ENCODE results near the gene HMCN2. TPM values are rescaled to one million over a fixed set of nuclear protein-coding genes. Genes with fewer than 3 reads are reported as not detected.

HMCN2 gene
- total RNA-seq, 1 experiment from 2014 or later = 5.6 TPM

DNA sequence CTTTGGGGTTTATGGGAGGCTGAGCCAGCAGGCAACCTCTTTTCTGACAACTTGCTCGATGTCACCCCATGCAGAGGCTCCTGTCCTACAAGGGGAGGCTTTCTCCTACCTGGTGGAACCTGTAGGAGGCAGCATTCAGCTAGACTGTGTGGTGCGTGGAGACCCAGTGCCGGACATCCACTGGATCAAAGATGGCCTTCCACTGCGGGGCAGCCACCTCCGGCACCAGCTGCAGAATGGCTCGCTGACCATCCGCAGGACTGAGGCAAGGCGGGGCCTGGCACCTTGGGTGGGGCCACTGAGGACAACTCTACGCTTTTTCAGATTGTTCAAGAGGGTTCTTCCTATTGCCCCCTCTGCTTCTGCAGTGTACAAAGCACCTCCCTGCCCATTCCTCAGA is 143.1 kb downstream of the HMCN2 start:
- ATAC-seq = no peak
- ChIA-PET POLR2A (no interaction called here), CTCF (interaction anchor here (0.8 to 1.3 kb wide), 2 partner anchors 25 to 54 kb away, joined by 3 read pairs; no protein-coding TSS in a partner anchor)
- TF ChIP-seq, protein P1, sequence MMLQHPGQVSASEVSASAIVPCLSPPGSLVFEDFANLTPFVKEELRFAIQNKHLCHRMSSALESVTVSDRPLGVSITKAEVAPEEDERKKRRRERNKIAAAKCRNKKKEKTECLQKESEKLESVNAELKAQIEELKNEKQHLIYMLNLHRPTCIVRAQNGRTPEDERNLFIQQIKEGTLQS (CRISPR knock-in tag; conservative IDR thresholded peaks at IDR 0.05) = no peak
- no peak for TF ChIP-seq ESRRA (CRISPR knock-in tag; IDR thresholded peaks at IDR 0.05; ENCODE audit: borderline replicate concordance)
- no peak for TF ChIP-seq CREB1 (CRISPR knock-in tag; IDR thresholded peaks at IDR 0.05)
- TF ChIP-seq E2F5 (CRISPR knock-in tag; IDR thresholded peaks at IDR 0.05) = no peak
- no peak for TF ChIP-seq GABPB1 (CRISPR knock-in tag; IDR thresholded peaks at IDR 0.05)
- TF ChIP-seq ZNF281 (CRISPR knock-in tag; IDR thresholded peaks at IDR 0.05) = no peak
- no peak for TF ChIP-seq JUN (CRISPR knock-in tag; IDR thresholded peaks at IDR 0.05)
- TF ChIP-seq ELF4 (CRISPR knock-in tag; IDR thresholded peaks at IDR 0.05; ENCODE audit: low read depth) = no peak
- TF ChIP-seq HMGA2 (CRISPR knock-in tag; IDR thresholded peaks at IDR 0.05) = no peak
- H3K27me3 Mint-ChIP-seq (ENCODE audit: low read depth) = no peaks in the 10 kb centered on the region
- 0 out of 2 replicates have a peak, but pooled peaks cover 3% of the 10 kb centered on the region for H3K9me3 Mint-ChIP-seq
- no peak for DNase-seq (ENCODE audit: low spot score)
- no peak overlapping the region for H3K4me3 Mint-ChIP-seq
- H3K36me3 Mint-ChIP-seq = no peaks in the 10 kb centered on the region
- no peaks in the 10 kb centered on the region for H3K4me1 Mint-ChIP-seq
- no peak overlapping the region for H3K27ac Mint-ChIP-seq

DNA sequence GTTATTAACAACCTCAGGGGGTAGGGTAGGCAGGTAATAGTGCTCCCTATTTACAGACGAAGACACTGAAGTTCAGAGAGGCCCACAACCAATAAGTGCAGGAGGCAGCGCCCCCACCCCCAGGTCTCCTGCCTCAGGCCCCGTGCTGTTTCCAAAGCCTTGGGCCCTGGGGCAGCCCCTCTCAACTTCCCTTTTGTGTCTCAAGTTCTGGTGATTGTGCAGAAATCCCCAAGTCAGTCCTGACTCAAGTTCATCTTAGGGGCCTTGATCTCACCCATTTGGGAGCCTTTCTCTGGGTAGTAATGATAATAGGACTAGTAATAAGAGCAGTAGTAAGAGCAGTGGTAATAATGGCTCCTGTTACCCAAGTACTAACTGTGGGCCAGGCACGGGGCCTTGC is 143.7 kb downstream of the HMCN2 start:
- H3K27ac Mint-ChIP-seq = no peak overlapping the region
- no peaks in the 10 kb centered on the region for H3K27me3 Mint-ChIP-seq (ENCODE audit: low read depth)

GRCh38 chr9:130410443-130410842 is 144.9 kb downstream of the HMCN2 start:
- Mint-ChIP-seq H3K9me3 (0 out of 2 replicates have a peak, but pooled peaks cover 3% of the 10 kb centered on the region), H3K4me3 (no peak overlapping the region), H3K4me1 (no peaks in the 10 kb centered on the region), H3K27me3 (ENCODE audit: low read depth) (no peaks in the 10 kb centered on the region), H3K36me3 (no peaks in the 10 kb centered on the region), H3K27ac (no peak overlapping the region)
- CTCF ChIA-PET = no interaction called here
- POLR2A ChIA-PET = no interaction called here
- ATAC-seq (no peak), DNase-seq (ENCODE audit: low spot score) (no peak)
- TF ChIP-seq, protein P2, sequence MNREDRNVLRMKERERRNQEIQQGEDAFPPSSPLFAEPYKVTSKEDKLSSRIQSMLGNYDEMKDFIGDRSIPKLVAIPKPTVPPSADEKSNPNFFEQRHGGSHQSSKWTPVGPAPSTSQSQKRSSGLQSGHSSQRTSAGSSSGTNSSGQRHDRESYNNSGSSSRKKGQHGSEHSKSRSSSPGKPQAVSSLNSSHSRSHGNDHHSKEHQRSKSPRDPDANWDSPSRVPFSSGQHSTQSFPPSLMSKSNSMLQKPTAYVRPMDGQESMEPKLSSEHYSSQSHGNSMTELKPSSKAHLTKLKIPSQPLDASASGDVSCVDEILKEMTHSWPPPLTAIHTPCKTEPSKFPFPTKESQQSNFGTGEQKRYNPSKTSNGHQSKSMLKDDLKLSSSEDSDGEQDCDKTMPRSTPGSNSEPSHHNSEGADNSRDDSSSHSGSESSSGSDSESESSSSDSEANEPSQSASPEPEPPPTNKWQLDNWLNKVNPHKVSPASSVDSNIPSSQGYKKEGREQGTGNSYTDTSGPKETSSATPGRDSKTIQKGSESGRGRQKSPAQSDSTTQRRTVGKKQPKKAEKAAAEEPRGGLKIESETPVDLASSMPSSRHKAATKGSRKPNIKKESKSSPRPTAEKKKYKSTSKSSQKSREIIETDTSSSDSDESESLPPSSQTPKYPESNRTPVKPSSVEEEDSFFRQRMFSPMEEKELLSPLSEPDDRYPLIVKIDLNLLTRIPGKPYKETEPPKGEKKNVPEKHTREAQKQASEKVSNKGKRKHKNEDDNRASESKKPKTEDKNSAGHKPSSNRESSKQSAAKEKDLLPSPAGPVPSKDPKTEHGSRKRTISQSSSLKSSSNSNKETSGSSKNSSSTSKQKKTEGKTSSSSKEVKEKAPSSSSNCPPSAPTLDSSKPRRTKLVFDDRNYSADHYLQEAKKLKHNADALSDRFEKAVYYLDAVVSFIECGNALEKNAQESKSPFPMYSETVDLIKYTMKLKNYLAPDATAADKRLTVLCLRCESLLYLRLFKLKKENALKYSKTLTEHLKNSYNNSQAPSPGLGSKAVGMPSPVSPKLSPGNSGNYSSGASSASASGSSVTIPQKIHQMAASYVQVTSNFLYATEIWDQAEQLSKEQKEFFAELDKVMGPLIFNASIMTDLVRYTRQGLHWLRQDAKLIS (CRISPR knock-in tag; IDR thresholded peaks at IDR 0.05; ENCODE audit: borderline replicate concordance) = no peak

More for the DNA sequence above, 143.7 kb downstream of the HMCN2 start:
- Mint-ChIP-seq H3K36me3 (no peaks in the 10 kb centered on the region), H3K4me1 (no peaks in the 10 kb centered on the region), H3K9me3 (0 out of 2 replicates have a peak, but pooled peaks cover 3% of the 10 kb centered on the region), H3K4me3 (no peak overlapping the region)
- DNase-seq (ENCODE audit: low spot score) (no peak), ATAC-seq (no peak)
- CTCF ChIA-PET = interaction anchor here (0.8 to 1.3 kb wide), 2 partner anchors 24 to 54 kb away, joined by 3 read pairs; no protein-coding TSS in a partner anchor
- TF ChIP-seq SOX15 (CRISPR knock-in tag; IDR thresholded peaks at IDR 0.05) (no peak), NR2C2 (CRISPR knock-in tag; IDR thresholded peaks at IDR 0.05) (no peak)
- POLR2A ChIA-PET = no interaction called here

DNA sequence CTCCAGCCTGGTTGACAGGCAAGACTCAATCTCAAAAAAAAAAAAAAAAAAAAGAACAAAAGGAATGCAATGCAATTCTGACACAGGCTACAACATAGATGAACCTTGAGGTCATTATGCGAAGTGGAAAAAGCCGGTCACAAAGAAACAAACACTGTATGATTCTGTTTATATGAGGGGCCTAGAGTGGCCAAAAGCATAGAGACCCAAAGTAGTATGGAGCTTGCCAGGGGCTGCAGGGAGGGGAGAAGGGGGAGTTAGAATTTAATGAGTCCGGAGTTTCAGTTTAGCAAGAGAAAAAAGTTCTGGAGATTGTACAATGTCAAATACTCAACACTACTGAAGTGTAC is 146.0 kb downstream of the HMCN2 start:
- DNase-seq (ENCODE audit: low spot score) (no peak), ATAC-seq (no peak)
- no peak overlapping the region for H3K4me3 Mint-ChIP-seq
- H3K27me3 Mint-ChIP-seq (ENCODE audit: low read depth) = no peaks in the 10 kb centered on the region
- CTCF ChIA-PET = no interaction called here
- H3K27ac Mint-ChIP-seq = no peak overlapping the region; the same call in 1 of the 2 replicates
- POLR2A ChIA-PET = no interaction called here
- no peaks in the 10 kb centered on the region for H3K4me1 Mint-ChIP-seq
- 0 out of 2 replicates have a peak, but pooled peaks cover 3% of the 10 kb centered on the region for H3K9me3 Mint-ChIP-seq
- H3K36me3 Mint-ChIP-seq = no peaks in the 10 kb centered on the region
- TF ChIP-seq MAX (CRISPR knock-in tag; IDR thresholded peaks at IDR 0.05) = no peak
- TF ChIP-seq, protein P3, sequence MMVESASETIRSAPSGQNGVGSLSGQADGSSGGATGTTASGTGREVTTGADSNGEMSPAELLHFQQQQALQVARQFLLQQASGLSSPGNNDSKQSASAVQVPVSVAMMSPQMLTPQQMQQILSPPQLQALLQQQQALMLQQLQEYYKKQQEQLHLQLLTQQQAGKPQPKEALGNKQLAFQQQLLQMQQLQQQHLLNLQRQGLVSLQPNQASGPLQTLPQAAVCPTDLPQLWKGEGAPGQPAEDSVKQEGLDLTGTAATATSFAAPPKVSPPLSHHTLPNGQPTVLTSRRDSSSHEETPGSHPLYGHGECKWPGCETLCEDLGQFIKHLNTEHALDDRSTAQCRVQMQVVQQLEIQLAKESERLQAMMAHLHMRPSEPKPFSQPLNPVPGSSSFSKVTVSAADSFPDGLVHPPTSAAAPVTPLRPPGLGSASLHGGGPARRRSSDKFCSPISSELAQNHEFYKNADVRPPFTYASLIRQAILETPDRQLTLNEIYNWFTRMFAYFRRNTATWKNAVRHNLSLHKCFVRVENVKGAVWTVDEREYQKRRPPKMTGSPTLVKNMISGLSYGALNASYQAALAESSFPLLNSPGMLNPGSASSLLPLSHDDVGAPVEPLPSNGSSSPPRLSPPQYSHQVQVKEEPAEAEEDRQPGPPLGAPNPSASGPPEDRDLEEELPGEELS (CRISPR knock-in tag; IDR thresholded peaks at IDR 0.05) = no peak
- TF ChIP-seq MXD4 (CRISPR knock-in tag; IDR thresholded peaks at IDR 0.05; ENCODE audit: borderline replicate concordance) = no peak
- TF ChIP-seq ERG (CRISPR knock-in tag; IDR thresholded peaks at IDR 0.05) = no peak
- TF ChIP-seq, protein P4, sequence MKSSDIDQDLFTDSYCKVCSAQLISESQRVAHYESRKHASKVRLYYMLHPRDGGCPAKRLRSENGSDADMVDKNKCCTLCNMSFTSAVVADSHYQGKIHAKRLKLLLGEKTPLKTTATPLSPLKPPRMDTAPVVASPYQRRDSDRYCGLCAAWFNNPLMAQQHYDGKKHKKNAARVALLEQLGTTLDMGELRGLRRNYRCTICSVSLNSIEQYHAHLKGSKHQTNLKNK (CRISPR knock-in tag; IDR thresholded peaks at IDR 0.05) = no peak
- no peak for TF ChIP-seq GABPB1 (CRISPR knock-in tag; IDR thresholded peaks at IDR 0.05)
- TF ChIP-seq JAZF1 (CRISPR knock-in tag; IDR thresholded peaks at IDR 0.05) = no peak

All from WTC11 (cell line).